Smooth muscle cell of the brain vasculature (primary cell): Measurements from ENCODE around the gene CDT1.
"Not testable (repeated sequence)": the region's sequence is repeated elsewhere in the genome, so short reads cannot be mapped to it uniquely, and the experiment has no call there.

Experiments used
- DNase-seq: peaks from one replicate; pipeline ENCODE4 v3.0.0-alpha.2; 2012; ENCODE audit warnings: low read depth, low spot score

Gene CDT1

GRCh38 chr16:88782454-88783390, 20.9 kb upstream of the CDT1 start:
- no peak for DNase-seq

DNA sequence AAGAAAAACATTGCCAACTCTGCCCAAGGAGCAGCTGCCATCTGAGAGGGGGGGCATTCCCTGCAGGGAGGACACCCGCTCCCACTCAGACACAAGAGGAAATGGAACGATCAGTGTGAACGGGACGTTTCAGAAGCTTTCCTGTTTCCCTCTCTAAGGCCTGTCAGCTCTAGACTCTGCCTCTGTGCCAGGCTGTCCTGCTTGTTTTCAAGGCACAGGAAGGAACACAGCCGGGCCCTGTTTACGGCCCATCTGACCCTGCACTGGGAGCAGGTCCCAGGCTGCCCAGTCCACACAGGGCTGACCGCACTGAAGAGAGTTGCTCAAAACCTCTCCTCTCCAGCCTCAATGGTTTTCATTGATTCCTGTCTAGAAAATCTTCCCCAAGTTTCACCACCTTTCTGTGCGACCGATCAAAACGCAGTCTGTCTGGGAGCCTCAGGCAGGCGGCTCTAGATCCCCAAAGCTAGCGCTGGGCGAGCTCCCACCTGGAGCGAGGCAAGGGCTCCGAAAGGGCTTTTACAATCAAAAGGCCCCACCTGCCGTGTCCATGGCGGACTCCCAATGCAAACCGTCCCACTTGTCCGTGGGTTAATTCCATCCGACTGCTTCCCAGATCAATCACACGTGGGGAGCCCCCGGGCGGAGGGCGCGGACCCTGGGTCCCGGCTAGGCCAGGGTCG, 20.1 kb upstream of the CDT1 start:
- DNase-seq, result no peak

- DNase-seq, result no peak
Measured at GRCh38 chr16:88784074-88784855, 19.3 kb upstream of the CDT1 start.

DNA sequence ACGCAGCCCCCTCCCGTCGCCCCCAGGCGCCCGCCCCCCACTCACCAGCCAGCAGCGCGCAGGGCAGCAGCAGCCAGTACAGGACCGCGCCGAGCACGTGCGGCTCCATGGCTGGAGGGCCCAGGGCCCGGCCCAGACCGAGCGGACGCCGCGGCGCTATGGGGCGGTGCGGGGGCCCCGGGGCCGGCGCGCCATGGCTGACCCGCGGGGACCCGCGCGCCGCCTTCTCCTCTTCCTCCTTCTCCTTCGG, 18.8 kb upstream of the CDT1 start:
- no peak for DNase-seq

DNA sequence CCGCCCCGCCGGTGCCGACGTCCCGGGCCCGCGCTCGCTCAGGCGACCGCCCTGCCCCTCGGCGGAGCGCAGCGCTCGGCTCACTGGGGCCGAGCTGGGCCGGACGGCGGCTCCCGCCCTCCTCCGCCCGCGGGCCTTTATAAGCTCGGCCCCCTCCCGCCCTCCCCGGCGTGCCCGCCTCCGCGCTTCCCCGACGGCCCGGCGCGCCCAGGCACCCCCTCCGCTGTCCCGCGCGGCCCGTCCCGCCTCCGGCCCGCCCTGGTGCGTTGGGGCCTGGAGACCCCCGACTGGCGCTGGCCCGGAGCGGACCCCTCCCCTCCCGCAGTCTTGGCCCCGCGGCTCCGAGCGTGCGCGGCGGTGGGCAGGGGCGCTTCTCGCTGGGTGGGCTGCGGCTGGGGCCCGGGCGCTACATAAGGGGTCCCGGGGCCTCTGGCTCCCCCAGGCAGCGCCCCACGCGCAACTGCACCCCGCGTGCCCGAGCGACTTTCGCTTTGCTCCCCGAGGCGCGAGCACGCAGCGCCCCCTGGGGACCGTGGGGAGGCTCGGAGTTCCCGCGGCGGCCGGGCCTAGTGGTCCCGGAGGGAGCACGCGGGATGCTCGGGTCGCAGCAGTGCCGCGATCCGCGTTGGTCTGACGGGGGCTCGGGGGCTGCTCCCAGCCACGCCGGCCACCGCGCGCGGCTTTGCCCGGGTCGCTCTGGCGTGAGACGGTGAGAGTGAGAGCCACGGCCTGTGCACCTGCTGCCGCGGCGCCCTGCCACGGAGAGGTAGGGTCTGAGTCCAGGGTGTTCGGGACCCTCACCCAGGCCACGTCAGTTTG, 18.3 kb upstream of the CDT1 start, which contains the start of gene PIEZO1:
Gene PIEZO1, minus strand, starts transcription at position 115 of the 819 bp plus-strand sequence. CDS start 256 bp downstream, outside the sequence.
- no peak for DNase-seq

DNA sequence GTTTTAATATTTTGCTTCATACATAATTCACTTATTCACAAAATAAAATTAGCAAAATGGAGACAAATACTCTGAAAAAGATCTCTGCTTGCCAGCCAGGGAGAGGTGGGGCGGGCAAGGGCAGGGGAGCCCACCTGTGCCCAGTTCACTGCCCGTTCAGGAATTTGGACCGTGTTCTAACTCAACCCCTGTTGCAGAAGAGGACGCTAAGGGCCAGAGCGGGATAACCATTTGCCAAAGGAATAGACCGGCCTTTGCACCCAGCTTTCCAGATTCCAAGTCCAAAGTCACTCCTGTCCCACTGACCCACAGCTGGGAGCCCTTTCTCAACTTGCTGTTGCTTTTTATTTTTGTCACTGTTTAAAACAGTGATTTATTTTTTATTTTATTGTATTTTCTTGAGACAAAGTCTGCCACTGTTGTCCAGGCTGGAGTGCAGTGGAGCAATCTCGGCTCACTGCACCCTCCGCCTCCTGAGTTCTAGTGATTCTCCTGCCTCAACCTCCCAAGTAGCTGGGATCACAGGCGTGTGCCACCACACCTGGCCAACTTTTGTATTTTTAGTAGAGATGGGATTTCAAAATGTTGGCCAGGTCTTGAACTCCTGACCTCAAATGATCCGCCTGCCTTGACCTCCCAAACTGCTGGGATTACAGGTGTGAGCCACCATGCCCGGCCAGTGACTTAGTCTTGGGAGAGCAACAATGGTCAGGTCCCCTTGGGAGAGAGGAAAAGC, 15.8 kb upstream of the CDT1 start:
- DNase-seq, result no peak

GRCh38 chr16:88788749-88789148, 14.8 kb upstream of the CDT1 start:
- not testable (repeated sequence) for DNase-seq

DNA sequence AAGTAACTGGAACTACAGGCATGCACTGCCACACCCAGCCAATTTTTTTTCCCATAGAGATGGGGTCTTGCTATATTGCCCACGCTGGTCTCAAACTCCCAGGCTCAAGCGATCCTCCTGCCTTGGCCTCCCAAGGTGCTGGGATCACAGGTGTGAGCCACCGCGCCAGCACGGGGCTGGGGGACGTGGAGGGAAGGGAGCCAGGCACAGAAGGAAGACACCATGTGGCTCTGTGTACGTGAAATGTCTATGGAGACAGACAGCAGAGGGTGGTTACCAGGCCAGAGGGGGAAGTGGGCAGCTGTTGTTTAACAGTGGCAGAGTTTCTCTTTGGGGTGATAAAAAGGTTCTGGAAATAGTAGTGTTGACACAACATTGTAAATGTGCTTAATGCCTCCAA, 14.0 kb upstream of the CDT1 start:
- DNase-seq, result no peak

DNA sequence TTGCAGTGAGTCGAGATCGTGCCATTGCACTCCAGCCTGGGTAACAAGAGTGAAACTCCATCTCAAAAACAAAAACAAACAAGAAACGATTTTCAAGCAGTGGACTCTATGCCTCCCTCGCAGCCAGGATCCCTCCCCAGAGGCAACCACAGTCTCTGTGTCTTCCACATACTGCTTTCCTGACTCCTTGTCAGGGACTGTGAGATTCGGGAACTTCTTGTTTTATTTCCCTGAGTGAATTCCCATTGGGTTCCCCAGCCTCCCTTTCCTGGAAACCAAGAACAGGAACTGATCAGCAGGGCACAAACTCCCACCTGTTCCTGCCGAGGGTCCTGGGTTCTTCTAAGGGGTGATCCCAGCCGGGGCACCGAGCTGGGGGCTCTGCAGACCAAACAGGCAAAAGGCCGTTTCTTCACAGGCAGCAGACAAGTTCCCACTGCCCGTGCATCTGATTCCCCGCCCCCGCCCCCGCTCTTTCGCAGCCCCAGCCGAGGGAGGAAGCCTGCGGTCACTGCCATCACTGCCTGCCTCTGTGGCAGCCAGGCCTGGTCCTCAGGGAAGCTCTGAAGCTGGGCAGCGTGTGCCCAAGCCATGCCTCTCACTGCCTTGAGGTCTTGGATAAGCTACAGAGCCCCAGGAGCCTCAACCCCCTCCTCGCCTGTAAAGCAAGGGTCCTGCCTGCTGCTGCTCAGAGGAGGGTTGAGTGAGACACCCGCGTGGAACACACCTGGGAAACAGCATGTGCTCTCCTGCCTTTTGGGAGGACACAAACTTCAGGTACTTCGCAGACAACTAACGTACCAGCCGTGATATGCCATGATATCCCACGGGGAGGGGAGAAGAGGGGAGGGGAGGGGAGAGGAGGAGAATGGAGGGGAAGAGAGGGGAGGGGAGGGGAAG, 13.0 kb upstream of the CDT1 start:
- no peak for DNase-seq

DNA sequence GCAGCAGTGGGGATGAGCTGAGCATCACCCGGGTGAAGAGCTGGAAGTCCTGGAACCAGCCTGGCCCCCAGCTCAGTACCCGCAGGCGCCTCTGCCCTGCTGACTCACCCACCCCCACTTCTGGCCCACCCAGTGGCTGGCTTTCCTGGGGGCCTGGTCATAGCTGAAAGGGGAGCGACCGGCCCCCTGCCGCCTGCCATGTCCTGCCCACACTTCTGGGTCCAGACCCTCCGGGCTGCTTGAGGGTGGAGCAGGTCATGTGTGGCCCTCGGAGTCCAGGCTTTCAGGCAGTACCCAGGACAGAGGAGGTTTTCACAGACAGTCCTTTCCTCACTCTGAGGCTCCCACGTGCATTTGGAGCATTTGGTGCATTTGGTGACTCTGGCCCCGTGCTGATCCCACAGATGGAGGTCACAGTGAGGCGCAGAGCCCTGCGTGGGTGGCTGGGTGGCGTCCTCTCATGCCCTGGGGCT, 11.5 kb upstream of the CDT1 start:
- no peak for DNase-seq

DNA sequence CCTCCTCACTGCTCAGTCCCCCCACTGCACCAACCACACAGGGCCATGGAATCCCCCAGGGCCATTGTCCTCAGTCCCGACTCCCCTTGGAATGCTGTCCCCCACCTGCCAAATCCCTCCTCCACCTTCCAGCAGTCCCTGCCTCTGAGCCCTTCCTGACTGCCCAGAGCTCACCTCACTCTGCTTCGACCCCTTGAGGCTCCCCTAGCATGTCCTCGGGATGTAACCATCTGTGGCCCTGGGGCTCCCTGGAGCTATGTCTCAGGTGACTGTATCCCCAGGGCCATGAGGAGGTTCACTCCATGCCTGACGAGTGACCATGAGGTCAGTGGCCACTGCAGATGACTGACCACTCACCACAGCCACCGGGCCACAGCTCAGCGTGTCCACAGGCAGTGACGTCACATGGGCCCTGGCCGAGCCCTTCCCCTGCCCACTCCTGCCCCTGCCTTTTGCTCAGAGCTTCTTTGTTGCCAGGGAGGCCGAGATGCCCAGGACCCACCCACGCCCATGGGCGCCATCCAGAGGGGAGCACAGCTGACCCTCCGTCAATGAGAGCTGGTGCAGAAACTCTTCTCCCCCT, 10.8 kb upstream of the CDT1 start:
- DNase-seq, result no peak

DNA sequence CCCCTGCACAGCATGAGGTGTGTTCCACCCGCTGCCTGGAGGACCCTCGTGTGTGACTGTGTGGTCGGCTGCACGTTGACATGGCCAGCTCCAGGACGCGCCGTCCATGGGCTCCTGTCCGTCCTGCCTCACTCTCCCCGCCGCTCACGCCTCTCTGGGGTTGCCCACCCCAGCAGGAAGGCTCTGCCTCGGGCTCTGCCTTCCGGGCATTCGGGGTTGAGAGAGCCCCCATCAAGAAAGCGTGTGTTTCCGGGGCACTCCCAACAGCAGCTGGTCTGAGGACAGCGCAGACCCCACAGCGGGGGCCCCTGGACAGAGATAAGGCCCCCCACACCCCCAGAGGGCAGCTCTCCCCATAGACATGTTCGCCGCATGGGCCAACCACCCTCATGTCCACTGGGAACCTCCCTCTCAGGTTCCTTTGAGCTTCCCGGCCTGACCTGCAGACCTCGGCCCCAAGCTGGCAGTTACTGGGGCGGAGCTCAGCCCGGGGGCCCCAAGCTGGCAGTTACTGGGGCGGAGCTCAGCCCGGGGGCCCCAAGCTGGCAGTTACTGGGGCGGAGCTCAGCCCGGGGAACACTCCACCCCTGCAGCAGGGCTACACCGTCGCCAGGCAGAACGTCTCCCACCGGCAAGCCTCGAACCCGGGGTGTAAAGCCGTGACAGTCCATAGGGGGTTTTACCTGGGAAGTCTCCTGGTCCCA, 10.2 kb upstream of the CDT1 start:
- DNase-seq, result no peak

- DNase-seq, result no peak
Measured at GRCh38 chr16:88796278-88796677, 7.3 kb upstream of the CDT1 start.

GRCh38 chr16:88798073-88798472, 5.5 kb upstream of the CDT1 start:
- no peak for DNase-seq

GRCh38 chr16:88798772-88799455, 4.7 kb upstream of the CDT1 start:
- DNase-seq, result no peak

- DNase-seq, result no peak
Measured at GRCh38 chr16:88799569-88800276, 3.9 kb upstream of the CDT1 start.

DNA sequence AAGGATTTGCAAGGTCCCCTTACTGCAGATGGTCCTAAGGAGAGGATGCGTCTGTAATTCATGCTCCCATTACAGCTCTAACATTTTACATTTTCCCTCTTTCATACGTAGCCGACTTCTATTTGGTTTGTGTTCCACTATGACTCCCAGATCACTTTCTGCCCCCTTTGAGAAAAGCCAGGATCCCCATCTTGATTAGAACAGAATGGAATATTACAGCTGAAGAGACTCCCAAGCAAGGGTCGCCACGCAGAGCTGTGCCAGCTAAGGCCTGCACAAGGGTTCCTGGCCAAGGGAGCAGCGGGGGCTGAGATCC, 3.4 kb upstream of the CDT1 start:
- DNase-seq, result no peak

GRCh38 chr16:88804173-88804551, 573 bp downstream of the CDT1 start:
- no peak for DNase-seq
